Mucosa of descending colon (tissue), 3 donors: ENCODE data around the gene FSTL4. TPM values are rescaled to one million over a fixed set of nuclear protein-coding genes. Genes with fewer than 3 reads are reported as not detected.

Source experiments
- ATAC-seq: fragments of 200-7000 bp; cut with Tn5 transposase; one replicate; pipeline ENCODE4 v1.9.1; 2020; ENCODE audit warnings: mild to moderate bottlenecking, moderate library complexity
- DNase-seq, 3 donors: peaks; one replicate each; pipeline ENCODE4 v3.0.0-alpha.2; 2020
- H3K36me3 ChIP-seq: fragments of 200-600 bp; one replicate; pipeline ENCODE4 v1.8.0; 2021; ENCODE audit warnings: low read depth, mild to moderate bottlenecking
- H3K4me1 ChIP-seq: fragments of 200-600 bp; one replicate; pipeline ENCODE4 v1.8.0; 2021; ENCODE audit warnings: low read depth, mild to moderate bottlenecking
- H3K4me3 ChIP-seq: fragments of 200-600 bp; one replicate; pipeline ENCODE4 v1.8.0; 2021; ENCODE audit warnings: mild to moderate bottlenecking
- H3K9me3 ChIP-seq: fragments of 200-600 bp; one replicate; pipeline ENCODE4 v1.8.0; 2021; ENCODE audit warnings: mild to moderate bottlenecking
- CTCF ChIP-seq: fragments of 200-600 bp; IDR thresholded peaks from one replicate; pipeline ENCODE4 v1.8.0; 2022; ENCODE audit warnings: antibody characterized with exemption, mild to moderate bottlenecking
- intact Hi-C, 2 donors: fragments of 100-400 bp; cut with DNase I in 1 of 2; cut with micrococcal nuclease in 1 of 2; formaldehyde crosslinking; loops; one replicate each; pipeline versions ENCODE4 v1.11.0 to v1.11.1; 2022; cut with DNase I, micrococcal nuclease
- total RNA-seq, 3 donors: library from RNA; stranded (reverse); fragmentation: NEBNext Ultra II Directional in 2 of 3; extraction: Animal tissue kit (Norgen Biotek cat#: 25700) in 2 of 3; gene quantifications; one replicate each; pipeline versions ENCODE4 v1.2.1 to v1.2.4, GENCODE V29; 2021 to 2023
- donor health status: DM: no; HTN: no; CAD: no; lungs with moderate emphysema.
- donor health status: DM: no; HTN: no; CAD: no.
- donor health status: DM: no; HTN: yes; CAD: no.

FSTL4 gene
- total RNA-seq, 3 donors from 2014 or later = 0.29 to 0.77 (median 0.57) TPM

GRCh38 chr5:133471699-133472098, 140.6 kb downstream of the FSTL4 start:
- Histone ChIP-seq H3K4me3 (no peak overlapping the region), H3K4me1 (no peaks in the 10 kb centered on the region), H3K36me3 (no peaks in the 10 kb centered on the region), H3K9me3 (no peaks in the 10 kb centered on the region)
- intact Hi-C loops = no loop called here
- ATAC-seq = no peak
- no peak for TF ChIP-seq CTCF
- no peak for DNase-seq

- no peak overlapping the region for H3K4me3 ChIP-seq
- ATAC-seq (no peak), DNase-seq (no peak)
- H3K36me3 ChIP-seq = no peaks in the 10 kb centered on the region
- TF ChIP-seq CTCF = no peak
- intact Hi-C loops = no loop called here
- no peaks in the 10 kb centered on the region for H3K9me3 ChIP-seq
- H3K4me1 ChIP-seq = no peaks in the 10 kb centered on the region
Observed at GRCh38 chr5:133470841-133471240, 141.5 kb downstream of the FSTL4 start.

- TF ChIP-seq CTCF = no peak
Observed at GRCh38 chr5:133469846-133470245, 142.5 kb downstream of the FSTL4 start.

GRCh38 chr5:133469252-133469651, 143.1 kb downstream of the FSTL4 start:
- Histone ChIP-seq H3K36me3 (no peaks in the 10 kb centered on the region), H3K4me3 (no peak overlapping the region), H3K4me1 (no peaks in the 10 kb centered on the region), H3K9me3 (no peaks in the 10 kb centered on the region)
- no peak for DNase-seq
- TF ChIP-seq CTCF = no peak
- ATAC-seq = no peak
- intact Hi-C loops = no loop called here

More at GRCh38 chr5:133469846-133470245, 142.5 kb downstream of the FSTL4 start:
- Histone ChIP-seq H3K36me3 (no peaks in the 10 kb centered on the region), H3K4me3 (no peak overlapping the region), H3K9me3 (no peaks in the 10 kb centered on the region), H3K4me1 (no peaks in the 10 kb centered on the region)
- DNase-seq = no peak
- intact Hi-C loops = no loop called here
- no peak for ATAC-seq

GRCh38 chr5:133468596-133468995, 143.7 kb downstream of the FSTL4 start:
- H3K36me3 ChIP-seq = no peaks in the 10 kb centered on the region

More at GRCh38 chr5:133468596-133468995, 143.7 kb downstream of the FSTL4 start:
- Histone ChIP-seq H3K9me3 (no peaks in the 10 kb centered on the region), H3K4me1 (no peaks in the 10 kb centered on the region), H3K4me3 (no peak overlapping the region)
- DNase-seq = no peak
- ATAC-seq = no peak
- TF ChIP-seq CTCF = no peak
- intact Hi-C loops = no loop called here
